Measurements from ENCODE around the gene DYNLT4.
"Not testable (repeated sequence)": the region's sequence is repeated elsewhere in the genome, so short reads cannot be mapped to it uniquely, and the experiment has no call there.

The DYNLT4 gene

DNA sequence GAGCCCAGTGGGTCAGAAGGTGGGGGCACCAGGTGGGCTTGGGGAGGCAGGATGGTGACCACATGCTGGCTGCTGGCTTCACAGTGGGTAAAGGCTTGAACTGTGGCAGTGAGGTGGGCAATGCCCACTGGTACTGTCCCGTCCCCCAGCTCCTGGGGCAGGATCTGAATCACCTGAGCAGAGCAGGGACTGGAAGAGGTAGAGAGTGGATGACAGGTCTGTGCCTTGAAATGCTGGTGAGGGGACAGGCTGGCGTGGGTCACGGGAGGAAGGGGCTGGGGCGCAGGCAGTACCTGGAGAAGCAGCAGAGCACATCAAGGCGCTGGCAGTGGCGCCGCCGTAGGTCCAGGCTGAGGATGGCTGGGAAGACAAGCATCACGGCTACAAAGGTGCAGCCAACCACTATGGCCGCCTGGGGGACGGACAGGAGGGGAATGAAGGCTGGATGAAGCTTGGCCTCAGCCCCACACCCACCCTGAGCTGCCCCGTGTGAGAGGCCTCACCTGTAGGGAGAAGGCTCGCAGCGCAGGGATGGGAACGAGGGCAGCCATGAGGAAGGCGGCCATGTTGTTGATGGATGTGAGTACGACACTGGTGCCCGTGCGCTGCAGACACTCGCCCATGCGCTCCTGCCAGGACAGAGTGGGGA, 21.0 kb upstream of the DYNLT4 start:
- Histone ChIP-seq H3K9me3 (ENCODE audit: control insufficient read depth, insufficient read depth, low read depth, low read length) (no peaks in the 10 kb centered on the region), H3K27me3 (ENCODE audit: control insufficient read depth, insufficient read depth, low read length) (no peaks in the 10 kb centered on the region), H3K9ac (ENCODE audit: low read length) (no peak overlapping the region), H3K36me3 (ENCODE audit: control insufficient read depth, insufficient read depth, low read length) (no peaks in the 10 kb centered on the region), H3K4me1 (ENCODE audit: control insufficient read depth, insufficient read depth, low read length) (peaks cover 24% of the 10 kb centered on the region), H3K27ac (ENCODE audit: low read depth, low read length) (no peak overlapping the region), H3K4me3 (ENCODE audit: low read depth, low read length) (no peak overlapping the region)

DNA sequence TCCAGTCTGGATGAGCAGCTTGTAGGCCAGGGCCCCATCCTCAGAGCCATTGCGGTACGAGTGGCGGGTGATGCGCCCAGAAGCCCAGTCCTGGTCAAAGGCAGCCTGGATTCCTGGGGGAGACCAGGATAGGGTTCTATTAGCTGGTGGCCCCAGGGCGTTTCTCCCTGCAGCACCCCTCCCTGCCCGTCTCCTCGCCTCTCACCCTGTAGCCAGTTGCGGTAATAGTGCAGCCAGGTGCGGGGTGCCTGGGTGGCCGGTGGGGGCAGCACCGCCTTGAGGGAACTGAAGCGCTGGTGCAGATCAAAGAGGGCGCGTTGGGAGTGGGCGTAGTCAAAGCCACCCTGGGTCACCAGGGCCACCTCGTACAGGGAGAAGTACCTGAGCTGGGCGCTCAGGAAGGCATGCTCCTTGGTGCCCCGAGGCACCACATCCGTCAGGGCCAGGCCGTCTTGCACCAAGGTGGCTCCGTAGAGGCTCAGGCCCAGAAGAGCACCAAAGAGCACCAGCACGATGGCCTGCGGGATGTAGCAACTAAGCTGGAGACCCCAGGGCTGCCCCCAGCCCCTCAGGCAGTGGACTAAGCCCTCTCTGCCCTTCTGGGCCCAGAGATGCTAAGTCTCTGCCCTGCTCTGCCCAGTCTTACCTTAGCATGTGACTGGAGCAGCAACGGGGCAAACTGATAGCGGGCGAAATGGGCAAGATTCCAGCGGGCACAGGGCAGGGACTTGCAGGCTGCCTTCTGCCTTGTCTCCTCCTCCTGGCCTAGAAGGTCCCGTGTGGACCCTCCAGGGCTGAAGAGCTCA, 20.2 kb upstream of the DYNLT4 start:
- Histone ChIP-seq H3K27ac (ENCODE audit: low read depth, low read length) (no peak overlapping the region), H3K9me3 (ENCODE audit: control insufficient read depth, insufficient read depth, low read depth, low read length) (no peaks in the 10 kb centered on the region), H3K9ac (ENCODE audit: low read length) (no peak overlapping the region), H3K27me3 (ENCODE audit: control insufficient read depth, insufficient read depth, low read length) (no peaks in the 10 kb centered on the region), H3K4me3 (ENCODE audit: low read depth, low read length) (no peak overlapping the region), H3K4me1 (ENCODE audit: control insufficient read depth, insufficient read depth, low read length) (peaks cover 23% of the 10 kb centered on the region), H3K36me3 (ENCODE audit: control insufficient read depth, insufficient read depth, low read length) (no peaks in the 10 kb centered on the region)

DNA sequence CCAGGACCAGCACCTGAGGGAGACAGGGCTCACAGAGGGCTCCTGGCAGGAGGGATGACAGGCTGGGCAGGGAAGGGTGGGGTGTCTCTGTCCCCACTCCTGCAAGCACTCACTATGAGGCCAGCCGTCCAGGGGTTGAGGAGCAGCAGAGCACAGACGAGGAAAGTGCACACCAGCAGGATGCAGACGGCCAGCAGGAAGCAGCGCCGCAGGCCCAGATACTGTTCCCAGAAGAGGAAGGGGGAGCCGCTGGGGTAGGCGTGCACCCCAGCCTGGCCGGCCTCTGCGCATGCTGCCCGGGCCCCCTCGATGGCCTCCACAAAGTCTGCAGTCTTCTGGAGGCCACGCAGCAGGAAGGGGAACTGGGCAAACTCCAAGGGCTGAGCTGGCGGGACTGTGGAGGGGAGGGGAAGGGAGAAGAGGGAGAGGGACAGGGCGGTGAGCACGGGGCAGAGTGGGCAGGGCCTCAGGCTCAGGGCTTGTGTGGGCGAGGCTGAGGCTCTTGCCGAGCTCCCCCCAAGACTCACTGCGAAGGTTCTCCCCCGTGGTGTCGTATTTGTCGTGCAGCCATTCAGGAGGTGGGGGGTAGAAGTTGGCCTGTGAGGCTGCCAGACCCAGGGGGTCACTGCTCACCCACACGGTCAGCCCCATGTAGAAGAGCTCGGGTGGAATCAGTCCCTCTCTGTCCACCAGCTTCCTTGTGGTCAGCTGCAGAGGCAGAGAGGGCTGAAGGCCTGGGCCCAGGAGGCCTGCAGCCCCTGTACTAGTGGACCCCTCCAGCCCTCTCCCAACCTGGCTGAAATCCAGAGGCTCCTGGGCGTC, 19.4 kb upstream of the DYNLT4 start:
- H3K9me3 ChIP-seq (ENCODE audit: control insufficient read depth, insufficient read depth, low read depth, low read length), result no peaks in the 10 kb centered on the region
- no peaks in the 10 kb centered on the region for H3K36me3 ChIP-seq (ENCODE audit: control insufficient read depth, insufficient read depth, low read length)
- H3K4me1 ChIP-seq (ENCODE audit: control insufficient read depth, insufficient read depth, low read length), result peaks cover 15% of the 10 kb centered on the region
- no peak overlapping the region for H3K9ac ChIP-seq (ENCODE audit: low read length)
- H3K27ac ChIP-seq (ENCODE audit: low read depth, low read length), result no peak overlapping the region
- H3K27me3 ChIP-seq (ENCODE audit: control insufficient read depth, insufficient read depth, low read length), result no peaks in the 10 kb centered on the region
- H3K4me3 ChIP-seq (ENCODE audit: low read depth, low read length), result no peak overlapping the region

DNA sequence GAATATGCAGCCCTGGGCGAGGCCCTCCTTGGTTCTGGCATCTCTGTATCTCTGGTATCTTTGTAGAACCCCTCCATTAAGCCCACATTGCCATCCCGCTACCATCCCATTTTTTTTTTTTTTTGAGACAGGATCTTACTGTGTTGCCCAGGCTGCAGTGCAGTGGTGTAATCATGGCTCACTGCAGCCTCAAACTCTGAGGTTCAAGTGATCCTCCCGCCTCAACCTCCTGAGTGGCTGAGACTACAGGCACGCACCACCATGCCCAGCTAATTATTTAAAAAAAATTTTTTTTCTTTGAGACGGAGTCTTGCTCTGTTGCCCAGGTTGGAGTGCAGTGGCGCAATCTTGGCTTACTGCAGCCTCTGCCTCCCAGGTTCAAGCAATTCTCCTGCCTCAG, 17.2 kb upstream of the DYNLT4 start:
- H3K27me3 ChIP-seq (ENCODE audit: control insufficient read depth, insufficient read depth, low read length); H3K36me3 ChIP-seq (ENCODE audit: control insufficient read depth, insufficient read depth, low read length); H3K27ac ChIP-seq (ENCODE audit: low read depth, low read length); H3K9ac ChIP-seq (ENCODE audit: low read length); H3K9me3 ChIP-seq (ENCODE audit: control insufficient read depth, insufficient read depth, low read depth, low read length); H3K4me3 ChIP-seq (ENCODE audit: low read depth, low read length): not testable (repeated sequence)
- H3K4me1 ChIP-seq (ENCODE audit: control insufficient read depth, insufficient read depth, low read length), result peaks cover 11% of the 10 kb centered on the region

DNA sequence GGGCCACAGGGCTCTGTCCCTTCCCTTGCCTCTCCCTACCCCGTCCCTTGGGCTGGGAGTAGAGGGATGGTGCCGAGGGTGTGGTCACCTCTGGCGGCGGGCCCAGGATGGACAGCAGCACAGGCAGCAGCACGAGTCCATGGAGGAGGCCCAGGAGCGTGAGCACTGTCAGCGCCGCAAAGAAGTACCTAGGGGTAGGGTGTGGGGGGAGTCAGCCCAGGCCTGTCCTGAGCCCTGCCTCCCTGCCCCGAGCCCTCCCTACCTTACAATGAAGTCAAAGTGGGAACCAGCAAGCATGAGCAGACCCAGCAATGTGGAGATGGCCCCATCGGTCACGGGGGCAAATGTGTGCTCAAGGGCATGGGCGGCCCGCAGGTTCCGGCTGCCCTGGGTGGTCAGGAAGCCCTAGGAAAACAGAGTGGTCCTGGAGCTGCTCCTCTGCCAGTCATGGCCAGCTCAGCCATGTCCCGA, 15.9 kb upstream of the DYNLT4 start:
- Histone ChIP-seq H3K9ac (ENCODE audit: low read length) (no peak overlapping the region), H3K27ac (ENCODE audit: low read depth, low read length) (no peak overlapping the region), H3K9me3 (ENCODE audit: control insufficient read depth, insufficient read depth, low read depth, low read length) (no peaks in the 10 kb centered on the region), H3K4me3 (ENCODE audit: low read depth, low read length) (no peak overlapping the region), H3K4me1 (ENCODE audit: control insufficient read depth, insufficient read depth, low read length) (peaks cover 15% of the 10 kb centered on the region), H3K27me3 (ENCODE audit: control insufficient read depth, insufficient read depth, low read length) (no peaks in the 10 kb centered on the region), H3K36me3 (ENCODE audit: control insufficient read depth, insufficient read depth, low read length) (no peaks in the 10 kb centered on the region)

DNA sequence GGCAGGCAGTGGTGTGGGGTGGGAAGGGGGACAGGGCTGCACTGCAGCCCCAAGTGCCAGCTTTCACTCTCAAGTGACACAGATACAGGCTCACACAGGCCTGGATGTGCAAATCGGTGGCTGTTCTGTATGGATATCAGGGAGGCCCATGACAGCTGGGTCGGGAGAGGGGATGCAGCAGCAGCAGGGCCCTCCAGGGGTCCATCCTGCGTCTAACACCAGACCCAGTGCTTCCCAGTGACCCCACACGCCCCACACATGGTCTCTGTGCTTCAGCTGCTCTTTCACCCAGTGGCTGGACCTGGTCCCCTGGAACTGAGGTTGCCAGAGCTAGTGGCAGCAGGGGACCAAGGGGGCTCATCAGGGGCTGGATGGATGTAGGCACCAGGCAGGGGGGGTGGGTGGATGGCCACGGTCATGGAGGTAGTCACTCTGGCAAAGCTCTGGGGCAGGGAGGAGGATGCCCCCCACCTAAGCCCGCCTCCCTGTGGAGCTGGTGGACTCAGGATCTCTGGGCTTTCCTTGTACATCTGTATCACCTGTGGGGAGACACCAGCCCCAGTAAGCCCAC, 15.1 kb upstream of the DYNLT4 start:
- H3K36me3 ChIP-seq (ENCODE audit: control insufficient read depth, insufficient read depth, low read length), result no peaks in the 10 kb centered on the region
- H3K4me3 ChIP-seq (ENCODE audit: low read depth, low read length), result no peak overlapping the region
- no peaks in the 10 kb centered on the region for H3K9me3 ChIP-seq (ENCODE audit: control insufficient read depth, insufficient read depth, low read depth, low read length)
- H3K4me1 ChIP-seq (ENCODE audit: control insufficient read depth, insufficient read depth, low read length), result peaks cover 15% of the 10 kb centered on the region
- no peaks in the 10 kb centered on the region for H3K27me3 ChIP-seq (ENCODE audit: control insufficient read depth, insufficient read depth, low read length)
- H3K27ac ChIP-seq (ENCODE audit: low read depth, low read length), result no peak overlapping the region
- H3K9ac ChIP-seq (ENCODE audit: low read length), result no peak overlapping the region

DNA sequence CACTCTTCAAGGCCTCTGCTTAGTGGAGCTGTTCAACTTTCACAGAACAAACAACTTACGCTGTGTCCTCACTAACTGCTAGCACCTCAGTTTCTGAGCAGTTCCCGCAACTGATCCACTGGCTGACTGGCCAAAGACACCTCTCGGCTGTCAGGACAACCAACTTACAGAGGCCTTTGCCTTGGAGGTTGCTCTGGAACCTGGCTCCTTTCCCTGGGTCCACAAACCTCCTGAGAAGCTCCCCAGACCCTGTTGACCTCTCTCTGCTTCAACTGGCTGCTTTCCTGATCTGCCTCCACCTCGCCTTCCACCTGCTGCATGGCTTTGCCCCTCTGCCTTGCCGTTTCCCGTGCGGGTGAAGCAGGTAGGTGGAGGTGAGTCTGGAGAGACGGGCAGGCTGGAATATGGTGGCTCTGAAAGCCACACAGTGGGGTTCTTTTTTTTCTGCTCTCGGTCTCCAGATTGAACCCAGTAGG, 14.1 kb upstream of the DYNLT4 start:
- no peaks in the 10 kb centered on the region for H3K36me3 ChIP-seq (ENCODE audit: control insufficient read depth, insufficient read depth, low read length)
- H3K9me3 ChIP-seq (ENCODE audit: control insufficient read depth, insufficient read depth, low read depth, low read length), result no peaks in the 10 kb centered on the region
- H3K27ac ChIP-seq (ENCODE audit: low read depth, low read length), result no peak overlapping the region
- H3K27me3 ChIP-seq (ENCODE audit: control insufficient read depth, insufficient read depth, low read length), result no peaks in the 10 kb centered on the region
- no peak overlapping the region for H3K9ac ChIP-seq (ENCODE audit: low read length)
- no peak overlapping the region for H3K4me3 ChIP-seq (ENCODE audit: low read depth, low read length)
- H3K4me1 ChIP-seq (ENCODE audit: control insufficient read depth, insufficient read depth, low read length), result peaks cover 11% of the 10 kb centered on the region

DNA sequence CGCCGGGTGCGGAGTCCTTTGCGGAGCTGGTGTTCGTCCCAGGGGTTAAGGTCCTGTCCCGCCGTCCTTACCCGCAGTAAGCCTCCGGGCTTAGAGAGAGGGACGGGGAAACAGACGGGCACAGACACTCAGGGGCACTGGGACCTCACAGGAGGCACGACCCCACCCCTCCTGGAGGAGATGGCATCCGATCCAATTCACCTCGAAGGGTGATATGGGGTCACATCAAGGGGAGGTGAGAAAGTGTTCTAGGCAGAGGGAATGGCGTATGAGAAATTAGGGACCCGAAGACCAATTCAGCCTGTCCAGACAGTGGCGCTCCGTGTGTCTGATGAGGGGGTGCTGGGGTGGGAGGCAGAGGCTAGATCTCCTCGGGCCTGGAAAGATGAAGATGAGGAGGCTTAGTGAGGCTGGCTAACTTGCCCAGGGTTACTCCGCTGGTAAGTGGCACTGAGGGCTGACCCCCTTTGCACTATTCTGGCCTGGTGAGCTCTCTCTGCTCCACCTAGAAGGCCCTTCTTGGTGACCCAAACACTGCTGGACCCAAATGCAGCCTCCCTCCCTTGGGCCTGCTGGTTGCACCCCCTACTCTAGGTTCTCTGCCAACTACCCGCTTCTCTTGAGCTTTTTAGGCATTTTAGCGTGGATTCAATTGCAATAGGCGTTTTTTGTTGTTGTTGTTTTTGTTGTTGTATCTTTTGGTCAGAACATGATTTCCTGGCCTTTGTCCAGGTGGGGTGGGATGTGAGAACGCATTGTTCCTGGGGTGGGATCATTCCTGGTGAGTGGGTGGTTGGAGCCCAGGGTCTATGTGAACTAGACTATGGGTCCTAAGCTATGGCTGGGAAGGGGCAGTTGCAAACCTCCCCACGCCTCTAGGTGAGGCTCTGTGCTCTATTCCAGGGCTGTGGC, 13.4 kb upstream of the DYNLT4 start:
- Histone ChIP-seq H3K9ac (ENCODE audit: low read length) (peak overlapping the region; percentile 96), H3K4me1 (ENCODE audit: control insufficient read depth, insufficient read depth, low read length) (peaks cover 11% of the 10 kb centered on the region), H3K36me3 (ENCODE audit: control insufficient read depth, insufficient read depth, low read length) (no peaks in the 10 kb centered on the region), H3K9me3 (ENCODE audit: control insufficient read depth, insufficient read depth, low read depth, low read length) (no peaks in the 10 kb centered on the region), H3K4me3 (ENCODE audit: low read depth, low read length) (peak overlapping the region; percentile 53), H3K27me3 (ENCODE audit: control insufficient read depth, insufficient read depth, low read length) (no peaks in the 10 kb centered on the region), H3K27ac (ENCODE audit: low read depth, low read length) (peak overlapping the region; percentile 99)

DNA sequence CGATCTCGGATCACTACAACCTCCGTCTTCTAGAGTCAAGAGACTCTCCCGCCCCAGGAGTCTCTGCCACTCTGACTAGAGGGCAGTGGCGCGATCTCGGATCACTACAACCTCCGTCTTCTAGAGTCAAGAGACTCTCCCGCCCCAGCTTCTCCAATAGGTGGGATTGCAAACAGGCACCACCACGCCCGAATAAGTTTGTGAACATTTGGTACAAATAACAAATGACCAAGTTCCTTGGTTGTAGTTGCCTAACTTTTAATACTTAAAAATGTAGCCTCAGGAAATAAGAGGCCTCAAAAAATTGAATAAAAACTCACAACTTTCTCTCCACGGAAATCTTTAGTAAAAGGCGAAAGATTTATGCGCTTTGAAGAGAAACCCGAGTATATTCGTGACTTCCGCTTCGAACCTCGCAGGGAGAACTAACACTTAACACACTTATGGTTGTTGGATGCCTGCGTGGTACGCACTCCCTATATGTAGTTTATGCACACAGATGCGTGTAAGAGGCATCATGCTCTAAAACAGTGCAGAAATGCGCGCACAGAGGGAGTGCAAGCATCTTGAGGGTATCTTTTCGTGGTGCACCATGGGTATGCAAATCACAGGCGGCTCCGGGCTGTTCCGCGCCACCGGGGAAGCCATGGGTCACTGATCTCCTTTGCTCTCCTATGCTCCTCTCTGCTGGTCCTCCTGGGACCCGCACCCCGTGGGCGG, 12.6 kb upstream of the DYNLT4 start:
- no peaks in the 10 kb centered on the region for H3K36me3 ChIP-seq (ENCODE audit: control insufficient read depth, insufficient read depth, low read length)
- H3K9ac ChIP-seq (ENCODE audit: low read length), result peak overlapping the region; percentile 96
- no peaks in the 10 kb centered on the region for H3K9me3 ChIP-seq (ENCODE audit: control insufficient read depth, insufficient read depth, low read depth, low read length)
- no peaks in the 10 kb centered on the region for H3K27me3 ChIP-seq (ENCODE audit: control insufficient read depth, insufficient read depth, low read length)
- peak overlapping the region; percentile 53 for H3K4me3 ChIP-seq (ENCODE audit: low read depth, low read length)
- peak overlapping the region; percentile 99 for H3K27ac ChIP-seq (ENCODE audit: low read depth, low read length)
- H3K4me1 ChIP-seq (ENCODE audit: control insufficient read depth, insufficient read depth, low read length), result peaks cover 13% of the 10 kb centered on the region
